ENCODE data around the gene ZNF496. TPM values are rescaled to one million over a fixed set of nuclear protein-coding genes. Genes with fewer than 3 reads are reported as not detected.

The ZNF496 gene
- total RNA-seq, 2 experiments from 2014 or later, result 21.7 to 36.4 TPM

- CTCF ChIA-PET (ENCODE audit: unreplicated experiment), result no interaction called here
- no peak overlapping the region for H3K27ac ChIP-seq (ENCODE audit: low read depth, low read length, poor library complexity, severe bottlenecking)
- H4K20me1 ChIP-seq (ENCODE audit: insufficient read depth, low read length), result no peaks in the 10 kb centered on the region
- no peak for DNase-seq (ENCODE audit: low spot score)
- no peaks in the 10 kb centered on the region for H3K36me3 ChIP-seq (ENCODE audit: insufficient read depth, low read length)
- no TSS peak for BruUV-seq (replicated peaks)
- no peaks in the 10 kb centered on the region for H3K79me2 ChIP-seq (ENCODE audit: insufficient read depth, low read depth, low read length)
- no peaks in the 10 kb centered on the region for H3K9me3 ChIP-seq (ENCODE audit: low read length)
- no peaks in the 10 kb centered on the region for H3K4me1 ChIP-seq (ENCODE audit: insufficient read depth, low read length, poor library complexity, severe bottlenecking)
- H3K4me2 ChIP-seq (ENCODE audit: low read length), result no peak overlapping the region
- TF ChIP-seq CTCF (conservative IDR thresholded peaks at IDR 0.05; ENCODE audit: low read length), result no peak
- TF ChIP-seq EZH2phosphoT487 (IDR thresholded peaks at IDR 0.05; ENCODE audit: borderline replicate concordance, low read depth, low read length), result no peak
- H2AFZ ChIP-seq (ENCODE audit: low read length), result no peak overlapping the region
- intact Hi-C loops (cut with micrococcal nuclease; ENCODE audit: unreplicated experiment), result no loop called here
- H3K9me2 ChIP-seq (ENCODE audit: insufficient read depth, low read length), result no peaks in the 10 kb centered on the region
- H3K4me3 ChIP-seq (ENCODE audit: low read depth, low read length, poor library complexity, severe bottlenecking), result no peak overlapping the region
- POLR2A ChIA-PET, result interaction anchor here (1.2 kb wide), 1 partner anchor 31 kb away, joined by 3 read pairs; no protein-coding TSS in a partner anchor
These were observed 27.9 kb upstream of the ZNF496 start for GRCh38 chr1:247359559-247359958.

GRCh38 chr1:247358920-247359319, 27.3 kb upstream of the ZNF496 start:
- BruUV-seq (replicated peaks), result no TSS peak
- Histone ChIP-seq H3K9me3 (ENCODE audit: low read length) (no peaks in the 10 kb centered on the region), H4K20me1 (ENCODE audit: insufficient read depth, low read length) (no peaks in the 10 kb centered on the region), H3K9me2 (ENCODE audit: insufficient read depth, low read length) (no peaks in the 10 kb centered on the region), H3K27ac (ENCODE audit: low read depth, low read length, poor library complexity, severe bottlenecking) (no peak overlapping the region), H3K4me2 (ENCODE audit: low read length) (no peak overlapping the region), H3K79me2 (ENCODE audit: insufficient read depth, low read depth, low read length) (no peaks in the 10 kb centered on the region), H2AFZ (ENCODE audit: low read length) (no peak overlapping the region), H3K36me3 (ENCODE audit: insufficient read depth, low read length) (no peaks in the 10 kb centered on the region), H3K4me1 (ENCODE audit: insufficient read depth, low read length, poor library complexity, severe bottlenecking) (no peaks in the 10 kb centered on the region), H3K4me3 (ENCODE audit: low read depth, low read length, poor library complexity, severe bottlenecking) (no peak overlapping the region)
- TF ChIP-seq CTCF (conservative IDR thresholded peaks at IDR 0.05; ENCODE audit: low read length) (no peak), EZH2phosphoT487 (IDR thresholded peaks at IDR 0.05; ENCODE audit: borderline replicate concordance, low read depth, low read length) (no peak)
- ChIA-PET POLR2A (interaction anchor here (1.2 kb wide), 1 partner anchor 31 kb away, joined by 3 read pairs; no protein-coding TSS in a partner anchor), CTCF (ENCODE audit: unreplicated experiment) (no interaction called here)
- intact Hi-C loops (cut with micrococcal nuclease; ENCODE audit: unreplicated experiment), result no loop called here
- no peak for DNase-seq (ENCODE audit: low spot score)

GRCh38 chr1:247357781-247358211, 26.1 kb upstream of the ZNF496 start:
- no TSS peak for BruUV-seq (replicated peaks)
- H3K36me3 ChIP-seq (ENCODE audit: insufficient read depth, low read length), result no peaks in the 10 kb centered on the region
- CTCF ChIA-PET (ENCODE audit: unreplicated experiment), result no interaction called here

More at GRCh38 chr1:247357781-247358211, 26.1 kb upstream of the ZNF496 start:
- Histone ChIP-seq H4K20me1 (ENCODE audit: insufficient read depth, low read length) (no peaks in the 10 kb centered on the region), H3K4me3 (ENCODE audit: low read depth, low read length, poor library complexity, severe bottlenecking) (no peak overlapping the region), H3K4me1 (ENCODE audit: insufficient read depth, low read length, poor library complexity, severe bottlenecking) (no peaks in the 10 kb centered on the region), H3K9me2 (ENCODE audit: insufficient read depth, low read length) (no peaks in the 10 kb centered on the region), H3K79me2 (ENCODE audit: insufficient read depth, low read depth, low read length) (no peaks in the 10 kb centered on the region), H3K9me3 (ENCODE audit: low read length) (no peaks in the 10 kb centered on the region), H3K27ac (ENCODE audit: low read depth, low read length, poor library complexity, severe bottlenecking) (no peak overlapping the region), H2AFZ (ENCODE audit: low read length) (no peak overlapping the region), H3K4me2 (ENCODE audit: low read length) (no peak overlapping the region)
- TF ChIP-seq EZH2phosphoT487 (IDR thresholded peaks at IDR 0.05; ENCODE audit: borderline replicate concordance, low read depth, low read length) (no peak), CTCF (conservative IDR thresholded peaks at IDR 0.05; ENCODE audit: low read length) (no peak)
- intact Hi-C loops (cut with micrococcal nuclease; ENCODE audit: unreplicated experiment), result no loop called here
- POLR2A ChIA-PET, result interaction anchor here (1.0 kb wide), 1 partner anchor 145 kb away, joined by 3 read pairs; no protein-coding TSS in a partner anchor
- DNase-seq (ENCODE audit: low spot score), result no peak
